ENCODE data around the gene DACT2.

GRCh38 chr6:168347615-168348014, 28.0 kb upstream of the DACT2 start:
- TF ChIP-seq POLR2A (IDR thresholded peaks at IDR 0.05; ENCODE audit: low read length), result no peak
- no peak for TF ChIP-seq GATA1 (IDR thresholded peaks at IDR 0.05; ENCODE audit: low read depth, low read length)
